Measurements from ENCODE around the gene MYH7.

DNA sequence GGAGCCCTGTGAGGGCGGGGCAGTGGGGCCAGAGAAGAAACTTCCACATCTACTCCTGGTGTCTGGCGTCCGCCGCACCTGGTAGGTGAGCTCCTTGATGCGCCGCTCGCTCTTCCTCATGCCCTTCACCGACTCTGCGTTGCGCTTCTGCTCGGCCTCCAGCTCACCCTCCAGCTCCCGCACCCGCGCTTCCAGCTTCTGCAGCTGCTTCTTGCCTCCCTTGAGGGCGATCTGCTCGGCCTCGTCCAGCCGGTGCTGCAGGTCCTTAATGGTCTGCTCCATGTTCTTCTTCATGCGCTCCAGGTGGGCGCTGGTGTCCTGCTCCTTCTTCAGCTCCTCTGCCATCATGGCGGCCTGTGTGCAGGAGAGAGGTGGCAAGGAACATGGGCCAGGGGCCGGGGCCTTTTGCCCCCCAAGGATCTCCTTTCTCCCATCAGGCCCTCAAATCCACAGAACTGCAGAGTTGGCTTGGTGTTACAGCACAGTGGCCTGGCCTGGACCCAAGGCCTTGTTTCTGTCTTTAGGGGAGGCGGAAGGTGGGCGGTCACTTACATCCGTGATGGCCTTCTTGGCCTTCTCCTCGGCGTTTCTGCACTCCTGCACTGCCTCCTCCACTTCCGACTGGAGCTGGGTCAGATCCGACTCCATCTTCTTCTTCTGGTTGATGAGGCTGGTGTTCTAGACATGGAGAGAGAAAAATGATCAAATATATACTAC lies 50.9 kb downstream of the MYH7 start:
- TF ChIP-seq, protein P1, sequence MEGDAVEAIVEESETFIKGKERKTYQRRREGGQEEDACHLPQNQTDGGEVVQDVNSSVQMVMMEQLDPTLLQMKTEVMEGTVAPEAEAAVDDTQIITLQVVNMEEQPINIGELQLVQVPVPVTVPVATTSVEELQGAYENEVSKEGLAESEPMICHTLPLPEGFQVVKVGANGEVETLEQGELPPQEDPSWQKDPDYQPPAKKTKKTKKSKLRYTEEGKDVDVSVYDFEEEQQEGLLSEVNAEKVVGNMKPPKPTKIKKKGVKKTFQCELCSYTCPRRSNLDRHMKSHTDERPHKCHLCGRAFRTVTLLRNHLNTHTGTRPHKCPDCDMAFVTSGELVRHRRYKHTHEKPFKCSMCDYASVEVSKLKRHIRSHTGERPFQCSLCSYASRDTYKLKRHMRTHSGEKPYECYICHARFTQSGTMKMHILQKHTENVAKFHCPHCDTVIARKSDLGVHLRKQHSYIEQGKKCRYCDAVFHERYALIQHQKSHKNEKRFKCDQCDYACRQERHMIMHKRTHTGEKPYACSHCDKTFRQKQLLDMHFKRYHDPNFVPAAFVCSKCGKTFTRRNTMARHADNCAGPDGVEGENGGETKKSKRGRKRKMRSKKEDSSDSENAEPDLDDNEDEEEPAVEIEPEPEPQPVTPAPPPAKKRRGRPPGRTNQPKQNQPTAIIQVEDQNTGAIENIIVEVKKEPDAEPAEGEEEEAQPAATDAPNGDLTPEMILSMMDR (IDR thresholded peaks at IDR 0.05), result no peak
- TF ChIP-seq POLR2AphosphoS5 (IDR thresholded peaks at IDR 0.05; ENCODE audit: insufficient read depth in 1 of 2, low read depth in 1 of 2) (no peak), POLR2A (IDR thresholded peaks at IDR 0.05) (no peak)
